H9 (cell line): ENCODE data around the gene STMN3. TPM values are rescaled to one million over a fixed set of nuclear protein-coding genes. Genes with fewer than 3 reads are reported as not detected.

Experiments used
- DNase-seq: peaks from one replicate; pipeline ENCODE4 v3.0.0-alpha.2; 2017
- H2AFZ ChIP-seq: one replicate; pipeline ENCODE4 v1.6.1; 2013; ENCODE audit warnings: mild to moderate bottlenecking, low read length, control low read depth, moderate library complexity
- H2AK5ac ChIP-seq: 2 replicates; pipeline ENCODE4 v1.6.1; 2013; ENCODE audit warnings: low read length, control low read depth, mixed read lengths; ENCODE audit not compliant: insufficient read length
- H2BK120ac ChIP-seq: one replicate; pipeline ENCODE4 v1.6.1; 2013; ENCODE audit warnings: low read depth, mild to moderate bottlenecking, low read length, control low read depth, inconsistent platforms; ENCODE audit not compliant: poor library complexity, severe bottlenecking
- H2BK12ac ChIP-seq: 2 replicates; pipeline ENCODE4 v1.6.1; 2013; ENCODE audit warnings: low read length, control low read depth, mixed read lengths, low read depth; ENCODE audit not compliant: insufficient read length
- H2BK15ac ChIP-seq: 2 replicates; pipeline ENCODE4 v1.6.1; 2013; ENCODE audit warnings: low read depth, low read length, control low read depth
- H2BK20ac ChIP-seq: one replicate; pipeline ENCODE4 v1.6.1; 2013; ENCODE audit warnings: low read depth, mild to moderate bottlenecking, low read length, control low read depth, inconsistent platforms; ENCODE audit not compliant: poor library complexity, severe bottlenecking
- H2BK5ac ChIP-seq: 2 replicates; pipeline ENCODE4 v1.6.1; 2013; ENCODE audit warnings: low read length, control low read depth, mixed read lengths; ENCODE audit not compliant: insufficient read length
- H3K14ac ChIP-seq: 2 replicates; pipeline ENCODE4 v1.6.1; 2013; ENCODE audit warnings: low read length, control low read depth; ENCODE audit not compliant: insufficient read depth
- H3K18ac ChIP-seq: 2 replicates; pipeline ENCODE4 v1.6.1; 2013; ENCODE audit warnings: low read depth, mild to moderate bottlenecking, mixed read lengths, low read length, control low read depth; ENCODE audit not compliant: insufficient read length
- H3K23ac ChIP-seq: 2 replicates; pipeline ENCODE4 v1.6.1; 2013; ENCODE audit warnings: low read length, control low read depth, mixed read lengths, low read depth; ENCODE audit not compliant: insufficient read length
- H3K23me2 ChIP-seq: 2 replicates; pipeline ENCODE4 v1.6.1; 2013; ENCODE audit warnings: low read depth, mild to moderate bottlenecking, mixed read lengths, low read length, control low read depth; ENCODE audit not compliant: insufficient read length, poor library complexity, severe bottlenecking
- H3K27ac ChIP-seq: 2 replicates; pipeline ENCODE4 v1.5.1; 2013; ENCODE audit warnings: low read length, control low read depth, mixed read lengths, low read depth; ENCODE audit not compliant: insufficient read length
- H3K27me3 ChIP-seq: 2 replicates; pipeline ENCODE4 v1.6.1; 2013; ENCODE audit warnings: low read length, control low read depth, inconsistent platforms; ENCODE audit not compliant: insufficient read depth
- H3K4ac ChIP-seq: 2 replicates; pipeline ENCODE4 v1.6.1; 2013; ENCODE audit warnings: low read depth, mild to moderate bottlenecking, control low read depth, inconsistent platforms, low read length, moderate library complexity
- H3K4me1 ChIP-seq: 2 replicates; pipeline ENCODE4 v1.6.1; 2013; ENCODE audit warnings: low read length, control low read depth, inconsistent platforms; ENCODE audit not compliant: insufficient read depth
- H3K4me2 ChIP-seq: 2 replicates; pipeline ENCODE4 v1.6.1; 2013; ENCODE audit warnings: low read length, control low read depth, mixed read lengths; ENCODE audit not compliant: insufficient read length, insufficient read depth
- H3K56ac ChIP-seq: 2 replicates; pipeline ENCODE4 v1.6.1; 2013; ENCODE audit warnings: low read depth, mild to moderate bottlenecking, mixed read lengths, low read length, control low read depth; ENCODE audit not compliant: insufficient read length
- H3K79me1 ChIP-seq: 2 replicates; pipeline ENCODE4 v1.6.1; 2013; ENCODE audit warnings: low read depth, mild to moderate bottlenecking, moderate library complexity, low read length, control low read depth, inconsistent platforms; ENCODE audit not compliant: insufficient read depth, poor library complexity, severe bottlenecking
- H3K79me2 ChIP-seq: 2 replicates; pipeline ENCODE4 v1.6.1; 2013; ENCODE audit warnings: low read length, control low read depth, inconsistent platforms; ENCODE audit not compliant: insufficient read depth
- H3K9ac ChIP-seq: 2 replicates; pipeline ENCODE4 v1.6.1; 2013; ENCODE audit warnings: low read length, control low read depth, mixed read lengths; ENCODE audit not compliant: insufficient read length; ENCODE audit errors: extremely low read depth
- H3K9me3 ChIP-seq: one replicate; pipeline ENCODE4 v1.6.1; 2013; ENCODE audit warnings: low read depth, low read length, inconsistent platforms; ENCODE audit not compliant: control insufficient read depth
- H3T11ph ChIP-seq: one replicate; pipeline ENCODE4 v1.6.1; 2013; ENCODE audit warnings: mild to moderate bottlenecking, low read length, control low read depth, inconsistent platforms
- H4K20me1 ChIP-seq: one replicate; pipeline ENCODE4 v1.6.1; 2013; ENCODE audit not compliant: control insufficient read depth, insufficient read length, insufficient read depth
- H4K5ac ChIP-seq: 2 replicates; pipeline ENCODE4 v1.6.1; 2013; ENCODE audit warnings: low read depth, mild to moderate bottlenecking, mixed read lengths, low read length, control low read depth; ENCODE audit not compliant: insufficient read length
- H4K8ac ChIP-seq: replicated peaks from 2 replicates; pipeline ENCODE4 v1.6.1; 2013; ENCODE audit warnings: low read length, control low read depth, mixed read lengths, low read depth; ENCODE audit not compliant: insufficient read length
- H4K91ac ChIP-seq: 2 replicates; pipeline ENCODE4 v1.6.1; 2013; ENCODE audit warnings: low read depth, mild to moderate bottlenecking, moderate library complexity, mixed read lengths, low read length, control low read depth; ENCODE audit not compliant: insufficient read length
- H3K27ac Mint-ChIP-seq, 3 experiments: 2 replicates in 2 of 3; 3 replicates in 1 of 3; pipeline ENCODE4 v1.8.0; 2020 to 2021; ENCODE audit warnings: mixed read lengths in 3 of 3, mild to moderate bottlenecking in 1 of 3, moderate library complexity in 1 of 3
- H3K27me3 Mint-ChIP-seq: 2 replicates; pipeline ENCODE4 v1.8.0; 2021; ENCODE audit warnings: low read depth, mild to moderate bottlenecking, moderate library complexity, mixed read lengths
- H3K36me3 Mint-ChIP-seq, 3 experiments: 2 replicates in 2 of 3; 3 replicates in 1 of 3; pipeline ENCODE4 v1.8.0; 2020 to 2021; ENCODE audit warnings: low read depth in 3 of 3, mixed read lengths in 3 of 3; ENCODE audit not compliant: insufficient read depth in 1 of 3
- H3K4me1 Mint-ChIP-seq, 2 experiments: 2 replicates each; pipeline ENCODE4 v1.8.0; 2020; ENCODE audit warnings: mixed read lengths in 2 of 2
- H3K4me3 Mint-ChIP-seq, 2 experiments: 2 replicates in 1 of 2; 3 replicates in 1 of 2; pipeline ENCODE4 v1.8.0; 2020 to 2021; ENCODE audit warnings: mild to moderate bottlenecking in 2 of 2, mixed read lengths in 2 of 2, moderate library complexity in 1 of 2
- H3K9me3 Mint-ChIP-seq, 2 experiments: 2 replicates in 1 of 2; 3 replicates in 1 of 2; pipeline ENCODE4 v1.8.0; 2020; ENCODE audit warnings: mild to moderate bottlenecking in 2 of 2, mixed read lengths in 2 of 2, moderate library complexity in 1 of 2
- WGBS: extraction: QIAGEN DNeasy Blood & Tissue Kit; methylation state at CpG from one replicate; pipeline ENCODE4 v1.1.7; 2013; ENCODE audit warnings: missing lambda C conversion rate, low lambda C conversion rate, mixed read lengths; ENCODE audit not compliant: insufficient read length; ENCODE audit errors: extremely low coverage; 5-methylcytosine and 5-hydroxymethylcytosine counted together
- total RNA-seq: library from RNA; stranded (reverse); gene quantifications from 2 replicates; pipeline ENCODE4 v1.2.1, GENCODE V29; 2021
- TF ChIP-seq, protein P1 (sequence below): fragments of 200-600 bp; sonication (generic); conservative IDR thresholded peaks from 3 replicates; pipeline ENCODE4 v1.8.0; 2021; ENCODE audit warnings: antibody characterized with exemption, mild to moderate bottlenecking

STMN3 gene
- total RNA-seq, 1 experiment from 2014 or later = 54.0 TPM

DNA sequence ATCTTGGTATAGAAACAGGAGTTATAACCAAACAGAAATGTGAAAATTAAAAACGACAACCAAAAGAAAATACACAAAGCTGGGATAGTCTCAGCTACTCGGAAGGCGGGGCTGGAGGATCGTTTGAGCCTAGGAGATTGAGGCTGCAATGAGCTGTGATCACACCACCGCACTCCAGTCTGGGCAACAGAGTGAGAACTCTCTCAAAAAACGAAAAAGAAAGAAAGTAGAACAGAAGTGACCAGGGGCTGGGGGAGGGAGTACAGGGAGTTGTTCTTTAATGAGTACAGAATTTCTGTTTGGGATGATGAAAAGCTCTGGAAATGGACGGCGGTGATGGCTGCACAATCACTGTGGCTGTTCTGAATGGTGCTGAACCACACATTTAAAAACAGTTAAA lies 32.2 kb downstream of the STMN3 start:
- no peak overlapping the region for H4K91ac ChIP-seq
- Mint-ChIP-seq H3K9me3 (peaks cover 4% of the 10 kb centered on the region in 2 experiments; a peak in 2 of 5 replicates), H3K27me3 (no peaks in the 10 kb centered on the region; the same call in 1 of the 2 replicates), H3K36me3 (peaks cover 28 to 38% (median 34%) of the 10 kb centered on the region in 3 experiments), H3K27ac (peak overlapping the region in 2 of 3 experiments; percentile 27 to 59; a peak in 4 of 7 replicates), H3K4me3 (no peak overlapping the region; a peak in 1 of 5 replicates), H3K4me1 (peaks cover 19 to 21% of the 10 kb centered on the region in 2 experiments)
- H2AFZ ChIP-seq = no peak overlapping the region
- no peak for DNase-seq
- peaks cover under 1% of the 10 kb centered on the region for H3K23me2 ChIP-seq
- no peak overlapping the region for H4K5ac ChIP-seq
- no peak overlapping the region for H3K27ac ChIP-seq
- H3T11ph ChIP-seq = no peak overlapping the region
- H3K4ac ChIP-seq = no peak overlapping the region
- H3K4me1 ChIP-seq = no peaks in the 10 kb centered on the region; the same call in 1 of the 2 replicates
- H3K18ac ChIP-seq = no peak overlapping the region
- no peak overlapping the region for H3K4me2 ChIP-seq
- no peak overlapping the region for H2BK15ac ChIP-seq
- WGBS = no CpG with 5 or more reads among the region's 8 CpGs
- H2BK120ac ChIP-seq = no peak overlapping the region
- H3K23ac ChIP-seq = no peak overlapping the region
- no peak overlapping the region for H3K9ac ChIP-seq
- H3K79me1 ChIP-seq = peaks cover 4% of the 10 kb centered on the region
- no peak overlapping the region for H2BK20ac ChIP-seq
- H2BK5ac ChIP-seq = no peak overlapping the region
- H4K8ac ChIP-seq = no peak overlapping the region
- H3K14ac ChIP-seq = no peak overlapping the region
- TF ChIP-seq, protein P1, sequence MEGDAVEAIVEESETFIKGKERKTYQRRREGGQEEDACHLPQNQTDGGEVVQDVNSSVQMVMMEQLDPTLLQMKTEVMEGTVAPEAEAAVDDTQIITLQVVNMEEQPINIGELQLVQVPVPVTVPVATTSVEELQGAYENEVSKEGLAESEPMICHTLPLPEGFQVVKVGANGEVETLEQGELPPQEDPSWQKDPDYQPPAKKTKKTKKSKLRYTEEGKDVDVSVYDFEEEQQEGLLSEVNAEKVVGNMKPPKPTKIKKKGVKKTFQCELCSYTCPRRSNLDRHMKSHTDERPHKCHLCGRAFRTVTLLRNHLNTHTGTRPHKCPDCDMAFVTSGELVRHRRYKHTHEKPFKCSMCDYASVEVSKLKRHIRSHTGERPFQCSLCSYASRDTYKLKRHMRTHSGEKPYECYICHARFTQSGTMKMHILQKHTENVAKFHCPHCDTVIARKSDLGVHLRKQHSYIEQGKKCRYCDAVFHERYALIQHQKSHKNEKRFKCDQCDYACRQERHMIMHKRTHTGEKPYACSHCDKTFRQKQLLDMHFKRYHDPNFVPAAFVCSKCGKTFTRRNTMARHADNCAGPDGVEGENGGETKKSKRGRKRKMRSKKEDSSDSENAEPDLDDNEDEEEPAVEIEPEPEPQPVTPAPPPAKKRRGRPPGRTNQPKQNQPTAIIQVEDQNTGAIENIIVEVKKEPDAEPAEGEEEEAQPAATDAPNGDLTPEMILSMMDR = no peak
- no peak overlapping the region for H2BK12ac ChIP-seq
- no peaks in the 10 kb centered on the region for H3K9me3 ChIP-seq
- H4K20me1 ChIP-seq = no peaks in the 10 kb centered on the region
- H3K27me3 ChIP-seq = no peaks in the 10 kb centered on the region
- peaks cover 3% of the 10 kb centered on the region; the same call in 1 of the 2 replicates for H3K79me2 ChIP-seq
- H3K56ac ChIP-seq = no peak overlapping the region
- no peak overlapping the region for H2AK5ac ChIP-seq
